T-helper 1 cell treated with Interleukin-12 subunit alpha and Interleukin-12 subunit beta and Interleukin-4 antibody, amounts not matched to agents 30 μg/mL and 1 μg/mL, for 36 hours (primary cell): Measurements from ENCODE around the gene PIP5K1C.

Experiments
- H3K27ac Mint-ChIP-seq: one replicate; pipeline ENCODE4 v1.8.0; 2021; ENCODE audit warnings: mild to moderate bottlenecking, mixed read lengths
- H3K27me3 Mint-ChIP-seq: one replicate; pipeline ENCODE4 v1.8.0; 2021; ENCODE audit warnings: low read depth, mixed read lengths
- H3K36me3 Mint-ChIP-seq: one replicate; pipeline ENCODE4 v1.8.0; 2021; ENCODE audit warnings: low read depth, mixed read lengths
- H3K4me1 Mint-ChIP-seq: one replicate; pipeline ENCODE4 v1.8.0; 2021; ENCODE audit warnings: low read depth, mixed read lengths
- H3K4me3 Mint-ChIP-seq: one replicate; pipeline ENCODE4 v1.8.0; 2021; ENCODE audit warnings: mild to moderate bottlenecking, moderate library complexity, mixed read lengths
- H3K9me3 Mint-ChIP-seq: one replicate; pipeline ENCODE4 v1.8.0; 2021; ENCODE audit warnings: mixed read lengths

PIP5K1C gene

GRCh38 chr19:3645067-3645396 lies 55.2 kb downstream of the PIP5K1C start:
- Mint-ChIP-seq H3K27me3 (no peaks in the 10 kb centered on the region), H3K9me3 (no peaks in the 10 kb centered on the region), H3K36me3 (no peaks in the 10 kb centered on the region), H3K4me3 (no peak overlapping the region), H3K4me1 (no peaks in the 10 kb centered on the region), H3K27ac (no peak overlapping the region)

- Mint-ChIP-seq H3K27ac (no peak overlapping the region), H3K36me3 (no peaks in the 10 kb centered on the region), H3K27me3 (no peaks in the 10 kb centered on the region), H3K4me1 (no peaks in the 10 kb centered on the region), H3K9me3 (no peaks in the 10 kb centered on the region), H3K4me3 (no peak overlapping the region)
Observed at GRCh38 chr19:3644351-3645066, 55.8 kb downstream of the PIP5K1C start.

- no peaks in the 10 kb centered on the region for H3K27me3 Mint-ChIP-seq
- H3K4me1 Mint-ChIP-seq, result no peaks in the 10 kb centered on the region
- H3K9me3 Mint-ChIP-seq, result no peaks in the 10 kb centered on the region
- no peaks in the 10 kb centered on the region for H3K36me3 Mint-ChIP-seq
- no peak overlapping the region for H3K27ac Mint-ChIP-seq
- H3K4me3 Mint-ChIP-seq, result no peak overlapping the region
Observed at GRCh38 chr19:3643674-3644313, 56.5 kb downstream of the PIP5K1C start.

GRCh38 chr19:3642987-3643673 lies 57.1 kb downstream of the PIP5K1C start:
- Mint-ChIP-seq H3K27me3 (no peaks in the 10 kb centered on the region), H3K36me3 (no peaks in the 10 kb centered on the region), H3K27ac (no peak overlapping the region), H3K4me3 (no peak overlapping the region), H3K9me3 (no peaks in the 10 kb centered on the region), H3K4me1 (no peaks in the 10 kb centered on the region)

- H3K27ac Mint-ChIP-seq, result no peak overlapping the region
- no peaks in the 10 kb centered on the region for H3K27me3 Mint-ChIP-seq
- no peaks in the 10 kb centered on the region for H3K9me3 Mint-ChIP-seq
- H3K36me3 Mint-ChIP-seq, result no peaks in the 10 kb centered on the region
- no peaks in the 10 kb centered on the region for H3K4me1 Mint-ChIP-seq
- no peak overlapping the region for H3K4me3 Mint-ChIP-seq
Observed at GRCh38 chr19:3642296-3642695, 58.0 kb downstream of the PIP5K1C start.

- Mint-ChIP-seq H3K36me3 (no peaks in the 10 kb centered on the region), H3K27ac (no peak overlapping the region), H3K4me3 (no peak overlapping the region), H3K4me1 (no peaks in the 10 kb centered on the region), H3K27me3 (no peaks in the 10 kb centered on the region), H3K9me3 (no peaks in the 10 kb centered on the region)
Observed at GRCh38 chr19:3641515-3642269, 58.6 kb downstream of the PIP5K1C start.

GRCh38 chr19:3639479-3639878 lies 60.8 kb downstream of the PIP5K1C start:
- Mint-ChIP-seq H3K36me3 (no peaks in the 10 kb centered on the region), H3K4me3 (no peak overlapping the region), H3K27me3 (no peaks in the 10 kb centered on the region), H3K4me1 (no peaks in the 10 kb centered on the region), H3K27ac (no peak overlapping the region), H3K9me3 (no peaks in the 10 kb centered on the region)

GRCh38 chr19:3638208-3639193 lies 61.8 kb downstream of the PIP5K1C start:
- Mint-ChIP-seq H3K27ac (no peak overlapping the region), H3K9me3 (no peaks in the 10 kb centered on the region), H3K4me1 (no peaks in the 10 kb centered on the region), H3K36me3 (no peaks in the 10 kb centered on the region), H3K4me3 (no peak overlapping the region), H3K27me3 (no peaks in the 10 kb centered on the region)

- no peaks in the 10 kb centered on the region for H3K9me3 Mint-ChIP-seq
- H3K27me3 Mint-ChIP-seq, result no peaks in the 10 kb centered on the region
- H3K4me1 Mint-ChIP-seq, result no peaks in the 10 kb centered on the region
- H3K36me3 Mint-ChIP-seq, result no peaks in the 10 kb centered on the region
- H3K4me3 Mint-ChIP-seq, result no peak overlapping the region
- no peak overlapping the region for H3K27ac Mint-ChIP-seq
Observed at GRCh38 chr19:3637621-3638020, 62.6 kb downstream of the PIP5K1C start.

- H3K4me1 Mint-ChIP-seq, result no peaks in the 10 kb centered on the region
- H3K27ac Mint-ChIP-seq, result no peak overlapping the region
- H3K4me3 Mint-ChIP-seq, result no peak overlapping the region
- no peaks in the 10 kb centered on the region for H3K27me3 Mint-ChIP-seq
- H3K9me3 Mint-ChIP-seq, result no peaks in the 10 kb centered on the region
- H3K36me3 Mint-ChIP-seq, result no peaks in the 10 kb centered on the region
Observed at GRCh38 chr19:3636962-3637361, 63.3 kb downstream of the PIP5K1C start.

- no peaks in the 10 kb centered on the region for H3K4me1 Mint-ChIP-seq
- H3K27ac Mint-ChIP-seq, result no peak overlapping the region
- no peaks in the 10 kb centered on the region for H3K9me3 Mint-ChIP-seq
- no peaks in the 10 kb centered on the region for H3K36me3 Mint-ChIP-seq
- H3K27me3 Mint-ChIP-seq, result no peaks in the 10 kb centered on the region
- H3K4me3 Mint-ChIP-seq, result no peak overlapping the region
Observed at GRCh38 chr19:3636506-3636905, 63.8 kb downstream of the PIP5K1C start.

- Mint-ChIP-seq H3K27ac (no peak overlapping the region), H3K27me3 (no peaks in the 10 kb centered on the region), H3K36me3 (no peaks in the 10 kb centered on the region), H3K9me3 (no peaks in the 10 kb centered on the region), H3K4me3 (no peak overlapping the region), H3K4me1 (no peaks in the 10 kb centered on the region)
Observed at GRCh38 chr19:3634496-3635045, 65.7 kb downstream of the PIP5K1C start.

- no peaks in the 10 kb centered on the region for H3K36me3 Mint-ChIP-seq
- no peak overlapping the region for H3K27ac Mint-ChIP-seq
- no peaks in the 10 kb centered on the region for H3K9me3 Mint-ChIP-seq
- no peaks in the 10 kb centered on the region for H3K4me1 Mint-ChIP-seq
- H3K4me3 Mint-ChIP-seq, result no peak overlapping the region
- H3K27me3 Mint-ChIP-seq, result no peaks in the 10 kb centered on the region
Observed at GRCh38 chr19:3633559-3633988, 66.7 kb downstream of the PIP5K1C start.
